GM19351 (cell line): ENCODE data around the gene SPACA4.
"Not testable (repeated sequence)": the region's sequence is repeated elsewhere in the genome, so short reads cannot be mapped to it uniquely, and the experiment has no call there.

ENCODE experiments used
- ATAC-seq: cut with Tn5 transposase; IDR thresholded peaks from one replicate; pipeline ENCODE4 v1.9.1; 2021; ENCODE audit warnings: mild to moderate bottlenecking, moderate library complexity; ENCODE audit not compliant: unreplicated experiment

Gene SPACA4

DNA sequence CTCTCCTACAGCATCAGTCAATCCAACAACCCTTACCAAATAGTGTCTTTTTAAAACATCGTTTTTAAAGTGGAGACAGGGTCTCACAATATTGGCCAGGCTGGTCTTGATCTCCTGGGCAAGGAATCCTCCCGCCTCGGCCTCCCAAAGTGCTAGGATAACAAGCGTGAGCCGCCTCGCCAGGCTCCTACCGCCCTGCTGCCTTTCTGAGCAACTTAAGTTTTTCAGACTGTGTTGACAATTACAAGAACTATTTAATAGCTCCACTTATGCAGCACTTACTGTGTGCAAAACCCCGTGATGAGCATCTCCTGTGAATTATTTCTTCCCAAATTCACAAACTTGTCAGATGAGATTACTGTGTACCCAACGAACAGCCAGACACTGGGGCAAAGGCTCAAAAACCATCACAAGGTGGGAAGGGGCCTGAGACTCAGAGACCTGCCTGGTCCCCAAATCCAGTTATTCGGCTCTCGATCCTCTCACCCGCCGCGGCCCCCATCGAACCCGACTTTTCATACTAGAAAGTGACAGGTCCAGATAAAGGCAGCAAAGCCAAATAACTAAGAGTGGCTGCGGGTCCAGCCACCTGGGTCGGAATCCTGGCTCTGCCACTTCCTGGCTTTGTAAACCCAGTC is 11.9 kb downstream of the SPACA4 start:
- no peak for ATAC-seq

GRCh38 chr19:48618916-48619691 is 12.6 kb downstream of the SPACA4 start, which contains the start of the genes RPL18 and SPHK2:
TSS of gene RPL18 (minus strand) at chr19:48619178. CDS start at chr19:48619143, 35 bp downstream.
TSS of gene SPHK2 (plus strand) at chr19:48619506. CDS start at chr19:48620515, 1,009 bp downstream.
- peak; percentile 85 for ATAC-seq

GRCh38 chr19:48619692-48620585 is 13.4 kb downstream of the SPACA4 start:
- ATAC-seq = no peak

- no peak for ATAC-seq
These were observed 17.1 kb downstream of the SPACA4 start for GRCh38 chr19:48623556-48624066.

DNA sequence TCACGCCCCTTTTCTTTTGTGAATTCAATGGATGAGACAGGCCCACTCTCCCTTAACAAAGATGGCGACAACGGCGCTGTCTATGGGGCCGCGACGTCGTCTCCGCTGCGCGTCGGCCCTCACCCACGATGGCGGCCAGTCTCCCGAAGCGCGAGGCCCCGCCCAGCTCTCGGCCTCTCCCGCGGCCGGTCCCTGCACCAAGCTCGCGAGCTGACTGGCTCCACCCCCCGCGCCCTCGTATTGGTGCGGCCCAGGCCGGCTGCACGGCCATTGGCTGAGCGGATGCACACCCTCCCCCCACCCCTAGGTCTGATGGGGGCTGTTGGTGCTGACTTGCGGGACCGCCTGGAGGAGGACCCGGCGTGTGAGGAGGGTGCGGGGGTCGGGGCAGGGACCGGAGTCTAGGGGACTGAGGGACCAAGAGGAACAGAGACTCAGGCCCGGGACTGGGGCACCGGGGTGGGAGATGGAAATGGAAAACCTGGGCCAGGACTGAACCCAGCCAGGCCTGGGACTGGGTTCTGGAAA is 17.6 kb downstream of the SPACA4 start:
- ATAC-seq = peak; percentile 71

DNA sequence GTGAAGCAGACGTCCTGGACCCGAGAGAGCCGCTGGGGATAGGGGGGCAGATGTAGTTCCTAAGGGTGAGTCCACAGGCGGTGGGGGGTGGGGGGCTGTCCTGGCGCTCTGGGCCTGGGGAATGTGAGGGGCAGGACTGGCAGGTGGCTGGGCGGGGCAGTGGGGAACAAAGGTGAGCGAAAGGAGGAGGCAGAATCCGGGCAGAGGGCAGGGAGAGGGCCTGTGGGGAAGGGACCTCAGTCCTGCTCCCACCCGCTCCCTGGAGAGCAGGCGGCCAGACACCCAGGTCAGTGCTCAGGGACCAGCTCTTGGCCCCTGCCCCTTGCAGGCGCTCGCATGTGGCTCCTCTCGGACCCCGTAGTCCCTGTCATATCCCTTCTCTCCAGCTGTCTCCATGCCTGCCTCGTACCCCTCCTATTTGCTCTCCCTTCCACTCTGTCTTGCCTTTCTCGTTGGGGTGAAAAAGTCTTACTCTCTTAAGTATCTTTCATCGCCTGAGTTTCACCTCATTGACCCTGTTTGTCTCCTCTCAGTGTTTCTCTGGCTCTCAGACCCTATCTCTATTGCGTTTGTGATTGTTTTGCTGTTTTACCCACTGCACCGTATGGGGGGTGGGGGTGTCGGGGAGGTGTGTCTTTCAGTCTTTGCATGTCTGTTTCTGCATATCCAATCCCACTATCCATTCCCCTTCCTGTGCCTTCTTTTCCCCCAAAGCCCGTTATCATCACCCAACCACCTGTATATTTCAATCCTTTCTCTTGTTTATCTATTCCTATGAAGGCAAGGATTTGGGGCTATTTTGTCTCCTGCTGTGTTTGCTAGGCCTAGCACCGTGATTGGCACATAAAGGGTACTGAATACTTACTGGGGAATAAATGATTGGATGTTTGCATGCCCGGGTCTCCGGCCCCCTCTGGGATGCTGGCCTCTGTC is 18.5 kb downstream of the SPACA4 start:
- no peak for ATAC-seq

GRCh38 chr19:48625891-48626327 is 19.4 kb downstream of the SPACA4 start:
- ATAC-seq = no peak

GRCh38 chr19:48627201-48627864 is 20.8 kb downstream of the SPACA4 start:
- no peak for ATAC-seq

DNA sequence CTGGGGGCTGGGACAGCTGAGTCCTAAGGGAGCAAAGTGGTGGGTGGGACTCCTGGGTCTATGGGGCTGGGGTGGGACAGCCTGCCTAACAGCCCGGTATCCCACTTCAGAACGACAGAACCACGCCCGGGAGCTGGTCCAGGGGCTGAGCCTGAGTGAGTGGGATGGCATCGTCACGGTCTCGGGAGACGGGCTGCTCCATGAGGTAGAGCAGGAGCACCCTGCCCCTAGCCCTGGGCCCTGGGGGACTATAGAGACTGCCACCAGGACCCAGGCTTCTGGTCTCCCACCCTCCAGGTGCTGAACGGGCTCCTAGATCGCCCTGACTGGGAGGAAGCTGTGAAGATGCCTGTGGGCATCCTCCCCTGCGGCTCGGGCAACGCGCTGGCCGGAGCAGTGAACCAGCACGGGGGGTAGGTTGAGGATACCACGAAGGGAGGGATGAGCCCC is 21.3 kb downstream of the SPACA4 start:
- ATAC-seq = no peak

DNA sequence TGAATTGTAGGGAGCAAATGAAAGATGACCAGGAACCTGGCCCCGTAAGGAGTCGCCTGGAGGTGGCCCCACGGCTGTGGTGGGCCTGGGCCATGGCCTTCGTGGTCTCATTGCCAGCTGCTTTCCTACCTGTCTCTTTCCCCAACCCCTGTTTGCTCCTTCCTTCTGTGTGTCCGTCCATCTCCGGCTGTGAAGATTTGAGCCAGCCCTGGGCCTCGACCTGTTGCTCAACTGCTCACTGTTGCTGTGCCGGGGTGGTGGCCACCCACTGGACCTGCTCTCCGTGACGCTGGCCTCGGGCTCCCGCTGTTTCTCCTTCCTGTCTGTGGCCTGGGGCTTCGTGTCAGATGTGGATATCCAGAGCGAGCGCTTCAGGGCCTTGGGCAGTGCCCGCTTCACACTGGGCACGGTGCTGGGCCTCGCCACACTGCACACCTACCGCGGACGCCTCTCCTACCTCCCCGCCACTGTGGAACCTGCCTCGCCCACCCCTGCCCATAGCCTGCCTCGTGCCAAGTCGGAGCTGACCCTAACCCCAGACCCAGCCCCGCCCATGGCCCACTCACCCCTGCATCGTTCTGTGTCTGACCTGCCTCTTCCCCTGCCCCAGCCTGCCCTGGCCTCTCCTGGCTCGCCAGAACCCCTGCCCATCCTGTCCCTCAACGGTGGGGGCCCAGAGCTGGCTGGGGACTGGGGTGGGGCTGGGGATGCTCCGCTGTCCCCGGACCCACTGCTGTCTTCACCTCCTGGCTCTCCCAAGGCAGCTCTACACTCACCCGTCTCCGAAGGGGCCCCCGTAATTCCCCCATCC is 22.1 kb downstream of the SPACA4 start:
- no peak for ATAC-seq

DNA sequence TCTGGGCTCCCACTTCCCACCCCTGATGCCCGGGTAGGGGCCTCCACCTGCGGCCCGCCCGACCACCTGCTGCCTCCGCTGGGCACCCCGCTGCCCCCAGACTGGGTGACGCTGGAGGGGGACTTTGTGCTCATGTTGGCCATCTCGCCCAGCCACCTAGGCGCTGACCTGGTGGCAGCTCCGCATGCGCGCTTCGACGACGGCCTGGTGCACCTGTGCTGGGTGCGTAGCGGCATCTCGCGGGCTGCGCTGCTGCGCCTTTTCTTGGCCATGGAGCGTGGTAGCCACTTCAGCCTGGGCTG is 22.7 kb downstream of the SPACA4 start:
- no peak for ATAC-seq

DNA sequence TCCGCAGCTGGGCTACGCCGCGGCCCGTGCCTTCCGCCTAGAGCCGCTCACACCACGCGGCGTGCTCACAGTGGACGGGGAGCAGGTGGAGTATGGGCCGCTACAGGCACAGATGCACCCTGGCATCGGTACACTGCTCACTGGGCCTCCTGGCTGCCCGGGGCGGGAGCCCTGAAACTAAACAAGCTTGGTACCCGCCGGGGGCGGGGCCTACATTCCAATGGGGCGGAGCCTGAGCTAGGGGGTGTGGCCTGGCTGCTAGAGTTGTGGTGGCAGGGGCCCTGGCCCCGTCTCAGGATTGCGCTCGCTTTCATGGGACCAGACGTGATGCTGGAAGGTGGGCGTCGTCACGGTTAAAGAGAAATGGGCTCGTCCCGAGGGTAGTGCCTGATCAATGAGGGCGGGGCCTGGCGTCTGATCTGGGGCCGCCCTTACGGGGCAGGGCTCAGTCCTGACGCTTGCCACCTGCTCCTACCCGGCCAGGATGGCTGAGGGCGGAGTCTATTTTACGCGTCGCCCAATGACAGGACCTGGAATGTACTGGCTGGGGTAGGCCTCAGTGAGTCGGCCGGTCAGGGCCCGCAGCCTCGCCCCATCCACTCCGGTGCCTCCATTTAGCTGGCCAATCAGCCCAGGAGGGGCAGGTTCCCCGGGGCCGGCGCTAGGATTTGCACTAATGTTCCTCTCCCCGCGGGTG is 23.2 kb downstream of the SPACA4 start:
- ATAC-seq = no peak

- no peak for ATAC-seq
These were observed 23.9 kb downstream of the SPACA4 start for GRCh38 chr19:48630296-48631063.

DNA sequence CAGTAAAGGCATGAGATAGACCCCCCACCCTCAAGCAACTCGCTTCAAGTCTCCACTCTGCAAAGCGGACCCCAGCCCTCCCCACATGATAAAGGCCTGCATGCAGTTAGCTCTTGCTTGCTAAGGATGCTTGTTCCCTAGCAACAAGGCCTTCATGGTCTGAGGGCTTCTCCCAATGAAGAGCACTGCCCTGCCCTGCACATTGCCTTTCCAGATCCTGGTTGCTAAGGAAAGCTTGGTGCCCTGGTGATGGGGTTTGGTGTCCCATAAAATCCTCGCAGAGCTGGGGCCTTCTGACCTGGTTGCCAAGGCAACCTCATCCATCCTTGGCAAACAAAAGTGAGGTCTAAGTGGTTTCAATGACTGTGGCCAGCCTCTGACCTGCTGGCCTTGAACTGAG is 24.7 kb downstream of the SPACA4 start:
- no peak for ATAC-seq

GRCh38 chr19:48632286-48632685 is 25.7 kb downstream of the SPACA4 start:
- ATAC-seq = not testable (repeated sequence)

- no peak for ATAC-seq
These were observed 26.2 kb downstream of the SPACA4 start for GRCh38 chr19:48632692-48633147.
